ENCODE data around the gene C1orf174.
"Not testable (repeated sequence)": the region's sequence is repeated elsewhere in the genome, so short reads cannot be mapped to it uniquely, and the experiment has no call there.

Gene C1orf174

GRCh38 chr1:3925256-3925655 is 25.2 kb upstream of the C1orf174 start:
- DNase-seq = no peak

GRCh38 chr1:3924825-3925220 is 24.8 kb upstream of the C1orf174 start:
- DNase-seq = peak; percentile 89

DNA sequence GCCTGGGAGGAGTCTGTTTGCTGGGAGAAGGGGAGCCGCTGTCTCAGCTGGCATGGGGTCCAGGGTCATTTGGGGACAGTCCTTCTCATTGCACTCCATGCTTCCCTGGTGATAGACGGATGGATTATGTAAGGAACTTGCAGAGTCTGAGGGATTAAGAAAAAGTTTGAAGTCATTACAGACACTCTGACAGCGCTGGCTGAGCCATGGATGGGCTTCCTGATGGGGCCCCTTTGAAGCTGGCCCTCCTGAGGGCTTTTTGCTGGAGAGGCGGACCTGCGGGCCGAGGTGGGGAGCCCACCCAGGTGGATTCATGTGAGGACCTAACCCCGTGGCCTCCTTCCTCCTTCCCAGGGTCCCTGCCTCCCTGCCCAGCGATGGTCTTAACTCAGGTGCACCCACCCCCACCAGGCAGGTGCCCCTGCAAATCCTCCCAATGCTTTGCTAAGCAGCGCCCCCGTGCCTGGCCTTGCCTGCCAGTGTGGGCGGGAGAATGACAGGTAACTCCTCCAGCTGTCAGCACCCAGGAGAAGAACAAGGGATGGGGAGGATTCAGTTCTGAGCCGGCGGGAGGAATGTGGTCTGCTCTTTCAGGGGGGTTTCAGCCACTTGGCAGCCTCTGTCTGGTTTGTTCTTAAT is 24.2 kb upstream of the C1orf174 start:
- DNase-seq = peak; percentile 54

DNA sequence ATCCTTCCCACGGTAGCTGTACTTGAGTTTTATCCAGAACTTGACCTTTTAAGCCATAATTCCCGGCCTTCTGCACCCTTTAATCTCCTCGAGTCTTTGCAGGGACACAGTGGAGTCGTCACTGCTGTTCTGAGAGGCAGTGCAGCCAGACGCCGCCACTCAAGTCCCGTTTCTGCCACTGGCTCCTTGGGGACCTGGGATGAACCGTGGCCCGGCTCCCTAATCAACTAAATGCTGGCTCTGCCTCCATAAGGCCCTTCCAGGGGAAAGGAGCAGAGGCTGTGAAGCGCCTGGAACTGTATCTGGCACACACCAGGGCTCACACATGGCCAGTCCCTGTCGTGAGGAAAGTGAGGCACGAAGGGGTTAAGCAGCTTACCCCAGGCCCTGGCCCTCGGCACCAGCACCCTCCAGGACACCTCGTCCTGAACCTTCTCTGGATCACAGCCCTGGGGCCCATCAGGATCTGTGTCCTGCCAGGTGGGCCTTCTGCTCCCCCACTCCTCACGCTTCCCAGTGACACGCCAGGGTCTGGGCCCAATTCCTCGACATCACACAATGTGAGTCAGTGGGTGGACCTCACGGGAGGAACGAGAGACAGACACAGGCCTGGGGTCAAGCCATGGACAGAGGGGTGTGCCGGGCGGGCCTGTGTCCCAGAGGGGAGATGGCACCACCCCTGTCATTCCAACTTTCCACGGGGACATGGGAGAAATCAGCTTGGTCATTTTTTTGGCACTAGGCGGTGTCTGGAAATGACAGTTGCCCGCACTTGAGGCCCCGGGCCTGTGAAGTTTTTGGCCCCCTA is 23.5 kb upstream of the C1orf174 start:
- DNase-seq = no peak

DNA sequence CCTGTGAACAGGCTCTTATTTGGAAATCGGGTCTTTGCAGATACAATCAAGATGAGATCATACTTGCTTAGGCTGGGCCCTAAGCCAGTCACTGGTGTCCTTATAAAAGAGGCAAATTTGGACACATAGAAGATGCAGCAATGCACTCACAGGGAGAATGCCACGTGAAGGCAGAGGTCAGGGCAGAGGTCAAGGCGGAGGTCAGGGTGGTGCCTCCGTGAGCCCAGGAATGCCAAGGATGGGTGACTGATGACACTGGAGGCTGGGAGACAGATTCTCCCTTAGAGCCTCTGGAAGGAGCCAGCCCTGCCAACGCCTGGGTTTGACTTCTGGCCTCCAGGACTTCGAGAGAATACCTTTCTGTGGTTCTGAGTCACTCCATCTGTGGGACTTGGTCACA is 22.8 kb upstream of the C1orf174 start:
- DNase-seq = peak; percentile 7

DNA sequence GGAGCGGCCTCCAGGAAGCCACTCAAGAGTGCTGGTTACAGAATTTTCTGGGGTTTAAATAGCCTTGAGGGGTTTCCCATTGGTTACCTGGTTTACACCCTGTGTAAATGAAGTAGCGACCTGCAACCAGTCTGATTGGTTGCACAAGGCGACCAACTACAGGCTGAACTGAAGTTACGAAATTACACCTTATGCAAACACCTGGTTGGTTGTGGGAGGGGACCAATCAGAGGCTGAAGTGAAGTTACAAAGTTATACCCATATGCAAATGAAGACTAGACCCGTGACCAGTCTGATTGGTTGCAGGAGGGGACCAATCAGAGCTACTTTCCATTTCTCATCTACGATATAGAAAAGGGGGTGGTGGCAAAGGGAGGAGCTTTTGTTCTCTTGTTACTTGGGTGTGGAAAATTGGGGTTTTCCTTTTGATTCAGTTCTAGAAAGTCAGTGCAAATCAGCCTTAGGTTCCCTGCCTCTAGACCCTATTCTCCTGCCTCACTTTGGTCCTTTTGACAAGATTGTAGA is 22.2 kb upstream of the C1orf174 start:
- no peak for DNase-seq

DNA sequence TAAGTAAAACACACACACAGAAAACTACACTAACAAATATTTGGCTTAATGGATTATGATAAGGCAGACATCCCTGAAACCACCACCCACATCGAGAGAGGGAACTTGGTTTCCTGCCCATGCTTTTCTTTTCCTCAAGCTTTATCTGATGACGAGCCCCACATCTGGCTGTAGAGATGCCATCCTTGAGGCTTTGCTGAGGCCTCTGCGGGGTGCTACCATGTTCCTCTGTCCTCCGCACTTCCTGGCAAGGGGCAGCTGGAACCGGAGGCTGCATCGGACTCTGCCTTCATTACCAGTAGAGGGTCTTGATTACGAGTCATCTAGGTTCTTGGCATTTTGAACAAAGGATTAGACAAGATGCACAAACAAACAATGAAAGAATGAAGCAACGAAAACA is 21.7 kb upstream of the C1orf174 start:
- DNase-seq = no peak

DNA sequence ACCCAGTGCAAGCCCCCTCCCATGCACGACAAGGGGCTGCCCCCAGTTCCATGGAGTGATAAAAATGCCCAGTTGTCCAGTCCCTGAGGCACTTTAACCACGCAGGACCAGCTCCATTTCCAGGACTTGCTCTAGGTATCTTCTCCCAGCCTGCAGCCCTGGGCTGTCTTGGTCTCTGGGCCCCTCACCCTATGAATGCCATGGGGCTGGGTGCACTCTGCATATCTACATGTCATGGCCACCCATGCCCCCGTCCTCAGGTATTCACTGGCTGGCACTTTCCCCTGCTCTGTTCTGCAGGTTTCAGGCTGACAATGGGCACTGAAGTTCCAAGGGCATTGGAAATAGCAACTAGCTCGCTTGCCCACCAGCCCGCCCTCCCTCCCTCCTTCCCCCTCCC is 19.6 kb upstream of the C1orf174 start:
- DNase-seq = no peak

GRCh38 chr1:3918966-3919611 is 19.0 kb upstream of the C1orf174 start:
- peak; percentile 59 for DNase-seq

DNA sequence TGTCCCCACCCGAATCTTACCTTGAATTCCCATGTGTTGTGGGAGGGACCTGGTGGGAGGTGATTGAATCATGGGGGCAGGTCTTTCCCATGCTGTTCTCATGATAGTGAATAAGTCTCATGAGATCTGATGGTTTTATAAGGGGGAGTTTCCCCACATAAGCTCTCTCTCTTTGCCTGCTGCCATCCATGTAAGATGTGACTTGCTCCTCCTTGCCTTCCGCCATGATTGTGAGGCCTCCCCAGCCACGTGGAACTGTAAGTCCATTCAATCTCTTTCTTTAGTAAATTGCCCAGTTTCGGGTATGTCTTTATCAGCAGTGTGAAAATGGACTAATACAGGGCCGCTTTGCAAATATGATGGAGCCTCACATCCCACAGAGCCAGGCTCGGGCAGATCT is 18.3 kb upstream of the C1orf174 start:
- DNase-seq = not testable (repeated sequence)

DNA sequence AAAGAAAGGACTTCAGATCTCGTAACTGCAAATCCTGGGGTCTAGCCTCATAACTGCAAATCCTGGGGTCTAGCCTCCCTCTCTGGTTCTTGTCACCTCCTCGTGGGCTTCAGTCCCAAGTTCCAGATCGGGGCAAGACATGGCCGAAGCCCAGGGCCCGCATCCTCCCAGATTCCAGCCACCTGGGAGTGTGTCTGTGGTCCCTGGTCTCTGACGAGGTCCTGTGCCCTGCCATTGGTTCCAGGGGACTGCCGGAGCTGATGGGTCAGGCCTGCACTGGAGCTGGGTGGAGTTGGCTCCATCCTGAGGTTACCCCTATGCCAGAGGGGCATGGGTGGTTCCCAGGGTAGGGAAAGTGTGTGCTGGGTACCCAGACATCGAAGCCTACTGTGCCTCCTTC is 17.7 kb upstream of the C1orf174 start:
- no peak for DNase-seq

DNA sequence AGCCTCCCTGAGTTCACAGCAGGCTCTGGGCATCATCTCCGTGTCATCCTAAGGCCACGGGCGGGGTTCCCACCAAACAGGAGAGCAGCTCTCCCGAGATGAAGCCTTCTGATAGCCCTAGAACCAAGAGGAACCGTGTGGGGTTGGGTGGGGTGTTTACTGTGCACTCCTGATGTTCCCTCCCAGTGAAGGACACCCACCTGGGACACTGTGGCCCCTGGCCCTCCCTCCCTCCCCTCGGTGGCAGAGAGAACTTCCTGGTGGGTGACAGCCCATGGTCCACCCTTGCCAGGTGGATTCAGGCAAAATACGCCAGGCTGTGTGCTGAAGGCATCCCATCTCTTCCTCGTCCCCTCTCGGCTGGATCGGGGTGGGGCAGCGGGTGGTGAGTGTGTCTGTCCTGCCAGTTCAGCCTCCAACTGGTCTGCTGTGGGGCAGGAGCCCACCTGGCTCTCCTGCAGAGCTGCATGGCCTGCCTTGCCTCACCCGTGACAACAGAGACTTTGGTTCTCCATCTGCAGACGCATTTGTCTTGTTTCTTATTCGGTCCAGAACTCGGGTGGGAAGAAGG is 15.6 kb upstream of the C1orf174 start:
- DNase-seq = no peak

- no peak for DNase-seq
These were observed 14.8 kb upstream of the C1orf174 start for GRCh38 chr1:3914911-3915310.

- DNase-seq = no peak
These were observed 14.3 kb upstream of the C1orf174 start for GRCh38 chr1:3914331-3914851.

- no peak for DNase-seq
These were observed 13.0 kb upstream of the C1orf174 start for GRCh38 chr1:3912809-3913685.

DNA sequence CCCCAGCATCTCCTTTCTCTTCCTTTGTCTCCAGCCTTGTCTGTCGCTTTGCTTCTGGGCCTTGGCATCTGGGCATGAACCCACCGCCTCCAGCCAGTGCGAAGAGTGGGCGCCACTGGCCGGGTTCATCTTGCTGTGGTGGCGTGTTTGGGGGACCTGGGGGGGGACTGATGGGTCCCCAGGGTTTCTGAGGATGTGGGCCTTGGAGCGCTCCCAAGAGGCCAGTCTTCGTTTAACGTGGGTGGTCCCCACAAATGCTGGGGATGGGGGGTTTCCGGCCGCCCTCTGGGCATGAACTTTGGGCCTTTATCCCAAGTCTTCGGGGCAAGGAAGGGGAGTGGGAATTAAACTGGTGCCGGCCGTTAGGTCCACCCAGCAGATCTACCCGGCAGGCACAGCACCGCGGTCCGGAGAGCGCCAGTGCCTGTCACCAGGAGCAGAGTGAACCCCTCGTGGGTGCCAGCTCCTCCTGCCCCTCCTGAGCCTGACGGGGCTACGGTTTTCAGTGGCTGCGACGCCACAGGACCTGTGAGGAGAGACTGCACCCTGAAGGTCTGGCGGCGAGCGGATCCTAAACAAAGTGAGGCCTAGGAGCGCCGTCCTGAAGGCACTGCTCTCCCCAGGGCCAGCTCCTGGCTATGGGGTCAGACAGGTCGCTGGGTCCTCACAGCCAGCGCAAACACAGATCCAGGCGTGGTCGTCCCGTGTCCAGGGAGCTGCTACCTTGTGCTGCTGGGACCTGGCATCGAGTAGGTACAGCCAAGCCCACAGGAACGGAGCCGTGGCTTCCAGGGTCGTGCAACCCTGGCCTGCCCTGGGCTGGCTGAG is 12.1 kb upstream of the C1orf174 start:
- no peak for DNase-seq

GRCh38 chr1:3910857-3911845 is 11.1 kb upstream of the C1orf174 start:
- DNase-seq = peak; percentile 86

- peak; percentile 63 for DNase-seq
These were observed 10.1 kb upstream of the C1orf174 start for GRCh38 chr1:3910049-3910731.

GRCh38 chr1:3909615-3910014 is 9.5 kb upstream of the C1orf174 start:
- DNase-seq = no peak

Data from NCI-H69 (cell line).